NT2/D1 (cell line): Measurements from ENCODE around the gene NADSYN1.

Source experiments
- DNase-seq: peaks from one replicate; pipeline ENCODE4 v3.0.0-alpha.2; 2011; ENCODE audit warnings: low read depth, low spot score
- H3K27me3 ChIP-seq: 2 replicates; pipeline ENCODE4 v1.6.0; 2011; ENCODE audit warnings: mild to moderate bottlenecking; ENCODE audit not compliant: insufficient read length, insufficient read depth
- H3K36me3 ChIP-seq: 2 replicates; pipeline ENCODE4 v1.6.1; 2011; ENCODE audit warnings: mild to moderate bottlenecking, low read length, mixed read lengths; ENCODE audit not compliant: insufficient read depth, insufficient read length
- H3K4me1 ChIP-seq: 2 replicates; pipeline ENCODE4 v1.5.1; 2011; ENCODE audit not compliant: insufficient read depth, insufficient read length
- H3K4me3 ChIP-seq: 2 replicates; pipeline ENCODE4 v1.5.1; 2011; ENCODE audit warnings: low read depth; ENCODE audit not compliant: insufficient read length
- H3K9ac ChIP-seq: 2 replicates; pipeline ENCODE4 v1.6.0; 2011; ENCODE audit warnings: low read depth; ENCODE audit not compliant: insufficient read length
- H3K9me3 ChIP-seq: 2 replicates; pipeline ENCODE4 v1.5.1; 2011; ENCODE audit warnings: mild to moderate bottlenecking, low read length; ENCODE audit not compliant: insufficient read depth
- SUZ12 ChIP-seq: IDR thresholded peaks from 2 replicates; pipeline ENCODE4 v1.6.1; 2011; ENCODE audit not compliant: insufficient read length, insufficient read depth; ENCODE audit errors: extremely low read depth
- YY1 ChIP-seq: IDR thresholded peaks from 2 replicates; pipeline ENCODE4 v1.6.1; 2011; ENCODE audit not compliant: insufficient read length, insufficient read depth
- ZNF274 ChIP-seq: IDR thresholded peaks from 2 replicates; pipeline ENCODE4 v1.6.1; 2011; ENCODE audit warnings: mild to moderate bottlenecking, low read depth, low read length

Gene NADSYN1

DNA sequence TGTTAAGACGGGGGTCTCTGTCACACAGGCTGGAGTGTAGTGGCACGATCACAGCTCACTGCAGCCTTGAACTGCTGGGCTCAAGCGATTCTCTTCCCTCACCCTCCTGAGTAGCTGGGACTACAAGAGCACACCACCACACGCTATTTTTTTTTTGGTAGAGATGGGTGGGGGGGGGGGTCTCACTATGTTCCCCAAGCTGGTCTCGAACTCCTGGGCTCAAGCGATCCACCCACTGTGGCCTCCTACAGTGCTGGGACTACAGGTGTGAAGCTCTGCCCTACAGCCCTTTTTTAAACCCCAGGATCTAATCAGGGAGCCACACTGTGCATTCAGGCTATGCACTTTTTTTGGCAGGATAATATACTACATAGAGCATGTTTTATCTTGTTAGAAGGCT, 3.4 kb upstream of the NADSYN1 start:
- H3K4me1 ChIP-seq: peaks cover 3% of the 10 kb centered on the region
- peak overlapping the region; percentile 88 for H3K4me3 ChIP-seq
- no peaks in the 10 kb centered on the region for H3K27me3 ChIP-seq
- H3K9ac ChIP-seq: peak overlapping the region; percentile 95
- TF ChIP-seq ZNF274 (no peak), YY1 (no peak), SUZ12 (no peak)
- peaks cover 30% of the 10 kb centered on the region for H3K36me3 ChIP-seq
- DNase-seq: no peak
- peaks cover 18% of the 10 kb centered on the region for H3K9me3 ChIP-seq

GRCh38 chr11:71450507-71450906, 2.5 kb upstream of the NADSYN1 start:
- TF ChIP-seq ZNF274 (no peak), YY1 (no peak), SUZ12 (no peak)
- Histone ChIP-seq H3K9ac (no peak overlapping the region), H3K36me3 (peaks cover 30% of the 10 kb centered on the region), H3K4me3 (no peak overlapping the region), H3K4me1 (peaks cover 3% of the 10 kb centered on the region), H3K27me3 (no peaks in the 10 kb centered on the region), H3K9me3 (peaks cover 15% of the 10 kb centered on the region)
- no peak for DNase-seq

GRCh38 chr11:71450939-71451338, 2.1 kb upstream of the NADSYN1 start:
- Histone ChIP-seq H3K27me3 (no peaks in the 10 kb centered on the region), H3K4me3 (no peak overlapping the region), H3K9ac (no peak overlapping the region), H3K36me3 (peaks cover 30% of the 10 kb centered on the region), H3K4me1 (peaks cover 3% of the 10 kb centered on the region), H3K9me3 (peaks cover 11% of the 10 kb centered on the region)
- TF ChIP-seq SUZ12 (no peak), ZNF274 (no peak), YY1 (no peak)
- DNase-seq: no peak

- H3K36me3 ChIP-seq: peaks cover 31% of the 10 kb centered on the region
- H3K9ac ChIP-seq: no peak overlapping the region
- H3K4me1 ChIP-seq: peaks cover 3% of the 10 kb centered on the region
- DNase-seq: no peak
- H3K9me3 ChIP-seq: peaks cover 3% of the 10 kb centered on the region
- TF ChIP-seq YY1: no peak
- no peak for TF ChIP-seq ZNF274
- TF ChIP-seq SUZ12: no peak
- no peak overlapping the region for H3K4me3 ChIP-seq
- H3K27me3 ChIP-seq: no peaks in the 10 kb centered on the region
These were observed 1.3 kb upstream of the NADSYN1 start for GRCh38 chr11:71451596-71452198.

- no peaks in the 10 kb centered on the region for H3K27me3 ChIP-seq
- H3K4me3 ChIP-seq: peak overlapping the region; percentile 21
- H3K9me3 ChIP-seq: no peaks in the 10 kb centered on the region
- no peak for TF ChIP-seq SUZ12
- peaks cover 32% of the 10 kb centered on the region for H3K36me3 ChIP-seq
- DNase-seq: no peak
- peaks cover 3% of the 10 kb centered on the region for H3K4me1 ChIP-seq
- H3K9ac ChIP-seq: no peak overlapping the region
These were observed 585 bp upstream of the NADSYN1 start for GRCh38 chr11:71452199-71453036.

DNA sequence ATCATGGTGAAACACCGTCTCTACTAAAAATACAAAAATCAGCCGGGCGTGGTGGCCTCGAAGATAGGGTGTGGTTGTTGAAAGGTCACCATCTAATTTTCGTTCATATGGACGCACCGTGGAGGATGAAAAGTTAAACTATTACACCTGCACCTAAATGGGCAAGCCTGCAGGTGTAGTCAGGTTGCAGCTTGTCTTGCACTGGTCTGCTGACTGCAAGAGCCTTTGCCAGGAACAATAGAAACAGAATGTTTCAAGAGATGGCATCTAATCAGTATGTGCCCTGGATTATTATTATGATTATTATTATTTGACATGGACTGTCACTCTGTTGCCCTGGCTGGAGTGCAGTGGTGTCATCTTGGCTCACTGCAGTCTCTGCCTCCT, 908 bp downstream of the NADSYN1 start:
- peaks cover 46% of the 10 kb centered on the region for H3K36me3 ChIP-seq
- peak overlapping the region; percentile 85 for H3K4me3 ChIP-seq
- TF ChIP-seq ZNF274 (no peak), SUZ12 (no peak), YY1 (no peak)
- peaks cover 3% of the 10 kb centered on the region for H3K4me1 ChIP-seq
- H3K9ac ChIP-seq: no peak overlapping the region
- no peak for DNase-seq
- H3K9me3 ChIP-seq: no peaks in the 10 kb centered on the region
- no peaks in the 10 kb centered on the region for H3K27me3 ChIP-seq

DNA sequence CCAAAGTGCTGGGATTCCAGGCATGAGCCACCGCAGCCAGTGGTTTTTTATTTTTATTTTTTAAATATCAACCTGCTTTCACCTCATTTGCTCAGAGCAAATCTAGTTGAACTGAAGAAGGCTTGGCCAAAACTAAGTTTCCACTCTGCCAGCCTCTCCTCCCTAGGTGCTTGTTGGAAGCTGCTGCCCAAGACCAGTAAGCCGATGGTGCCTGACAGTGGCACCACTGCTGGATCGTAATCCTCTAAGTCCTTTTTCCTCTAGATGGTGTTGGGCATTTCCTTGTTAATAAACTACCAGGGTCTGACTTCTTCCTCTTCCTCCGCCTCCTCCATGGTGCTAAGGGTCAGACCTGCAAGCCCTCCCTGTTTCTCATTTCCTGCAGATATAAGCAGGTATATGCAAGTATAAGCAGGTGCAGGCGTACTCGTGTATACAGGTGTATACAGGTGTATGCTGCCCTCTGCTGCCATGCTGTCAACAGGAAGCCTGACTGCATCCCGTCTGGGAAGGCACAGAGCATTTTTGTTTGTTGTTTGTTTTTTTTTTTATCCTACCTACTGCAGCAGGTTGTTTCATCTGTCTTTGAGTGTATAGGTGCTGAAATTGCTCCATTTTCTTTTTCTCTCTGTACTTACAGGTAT, 1.6 kb downstream of the NADSYN1 start:
- H3K9me3 ChIP-seq: no peaks in the 10 kb centered on the region
- peaks cover 3% of the 10 kb centered on the region for H3K4me1 ChIP-seq
- H3K36me3 ChIP-seq: peaks cover 52% of the 10 kb centered on the region
- no peaks in the 10 kb centered on the region for H3K27me3 ChIP-seq
- DNase-seq: no peak
- H3K9ac ChIP-seq: no peak overlapping the region
- no peak overlapping the region for H3K4me3 ChIP-seq
- no peak for TF ChIP-seq SUZ12
- no peak for TF ChIP-seq YY1
- TF ChIP-seq ZNF274: no peak
